ENCODE results near the gene CTIF. TPM values are rescaled to one million over a fixed set of nuclear protein-coding genes. Genes with fewer than 3 reads are reported as not detected.

The CTIF gene
- polyA plus RNA-seq, 1 of the 3 experiments (the other 2 are of a cell fraction) = 47.2 TPM

DNA sequence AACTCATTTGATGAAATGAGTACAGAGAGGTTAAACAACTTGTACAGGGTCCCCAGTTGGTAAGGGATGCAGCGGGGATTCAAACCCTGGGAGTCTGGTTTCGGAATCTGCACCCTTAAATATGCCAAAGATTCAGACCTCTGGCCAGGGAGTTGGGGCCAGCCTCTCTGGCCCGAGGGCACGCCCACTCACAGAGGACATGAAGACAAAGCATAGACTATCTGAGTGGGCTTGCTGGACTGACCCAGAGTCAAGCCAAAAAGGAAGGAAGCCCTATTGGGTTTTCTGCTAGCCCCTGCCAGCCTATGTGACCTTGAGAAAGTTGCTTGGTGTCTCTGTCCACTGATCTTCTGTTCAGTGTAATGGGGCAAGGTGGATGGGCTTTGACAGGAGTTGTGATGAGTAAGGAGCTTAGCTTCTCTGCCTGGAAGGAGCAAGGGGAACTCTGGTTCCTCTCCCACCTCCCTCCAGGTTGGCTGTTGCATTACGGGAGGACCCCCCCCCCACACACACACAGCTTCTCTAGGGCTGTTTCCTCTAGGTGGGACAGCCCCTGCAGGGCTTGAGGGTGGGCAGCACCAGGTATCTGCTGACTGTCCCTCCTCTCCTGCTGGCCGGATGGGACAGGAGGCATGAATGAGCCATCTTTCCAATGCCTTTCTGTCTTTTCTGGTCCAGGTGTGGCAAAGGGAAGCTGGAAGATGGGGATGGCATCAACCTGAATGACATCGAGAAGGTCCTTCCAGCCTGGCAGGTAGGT is 131.3 kb downstream of the CTIF start:
- H3K79me2 ChIP-seq (ENCODE audit: insufficient read depth) = peaks cover 9% of the 10 kb centered on the region; the same call in 1 of the 2 replicates
- H2AFZ ChIP-seq (ENCODE audit: low read depth) = no peak overlapping the region
- H3K27ac ChIP-seq (ENCODE audit: low read depth in 2 of 2, low read length in 1 of 2) = no peak overlapping the region
- H3K9ac ChIP-seq = no peak overlapping the region
- H3K4me3 ChIP-seq (ENCODE audit: low read depth in 2 of 2, low read length in 1 of 2) = peak overlapping the region in 1 of 2 experiments; percentile 6; a peak in 1 of 4 replicates
- no peaks in the 10 kb centered on the region; the same call in 1 of the 2 replicates for H4K20me1 ChIP-seq (ENCODE audit: insufficient read depth)
- H3K36me3 ChIP-seq (replicated peaks in 1 of 2; ENCODE audit: control insufficient read depth in 1 of 2, insufficient read depth in 2 of 2, low read length in 1 of 2) = peaks cover 34 to 59% of the 10 kb centered on the region in 2 experiments
- H3K27me3 ChIP-seq (ENCODE audit: insufficient read depth) = no peaks in the 10 kb centered on the region
- ChIA-PET POLR2A (no interaction called here), CTCF (interaction anchor here (12.2 kb wide), 1 partner anchor 196 kb away, joined by 174 read pairs; no protein-coding TSS in a partner anchor)
- 100% methylated on average over 4 of the region's 7 CpGs for WGBS (ENCODE audit: low lambda C conversion rate)
- H3K9me3 ChIP-seq = no peaks in the 10 kb centered on the region
- TF ChIP-seq, protein P1, sequence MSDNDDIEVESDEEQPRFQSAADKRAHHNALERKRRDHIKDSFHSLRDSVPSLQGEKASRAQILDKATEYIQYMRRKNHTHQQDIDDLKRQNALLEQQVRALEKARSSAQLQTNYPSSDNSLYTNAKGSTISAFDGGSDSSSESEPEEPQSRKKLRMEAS (IDR thresholded peaks at IDR 0.05; ENCODE audit: low read depth) = no peak
- TF ChIP-seq TEAD4 (IDR thresholded peaks at IDR 0.05; ENCODE audit: borderline replicate concordance, insufficient read depth) (no peak), GABPA (IDR thresholded peaks at IDR 0.05; ENCODE audit: low read depth) (no peak), JUND (IDR thresholded peaks at IDR 0.05) (no peak), TCF12 (IDR thresholded peaks at IDR 0.05) (no peak), RXRA (IDR thresholded peaks at IDR 0.05; ENCODE audit: borderline replicate concordance, low read depth) (no peak), NRF1 (IDR thresholded peaks at IDR 0.05; ENCODE audit: low read depth, low read length) (no peak), SMC3 (IDR thresholded peaks at IDR 0.05; ENCODE audit: low read depth, low read length) (no peak), CHD2 (IDR thresholded peaks at IDR 0.05; ENCODE audit: low read length, partially characterized antibody) (no peak), FOXJ3 (CRISPR knock-in tag; IDR thresholded peaks at IDR 0.05) (no peak), FOSL2 (IDR thresholded peaks at IDR 0.05; ENCODE audit: borderline replicate concordance, low read depth) (no peak)
- TF ChIP-seq, protein P2, sequence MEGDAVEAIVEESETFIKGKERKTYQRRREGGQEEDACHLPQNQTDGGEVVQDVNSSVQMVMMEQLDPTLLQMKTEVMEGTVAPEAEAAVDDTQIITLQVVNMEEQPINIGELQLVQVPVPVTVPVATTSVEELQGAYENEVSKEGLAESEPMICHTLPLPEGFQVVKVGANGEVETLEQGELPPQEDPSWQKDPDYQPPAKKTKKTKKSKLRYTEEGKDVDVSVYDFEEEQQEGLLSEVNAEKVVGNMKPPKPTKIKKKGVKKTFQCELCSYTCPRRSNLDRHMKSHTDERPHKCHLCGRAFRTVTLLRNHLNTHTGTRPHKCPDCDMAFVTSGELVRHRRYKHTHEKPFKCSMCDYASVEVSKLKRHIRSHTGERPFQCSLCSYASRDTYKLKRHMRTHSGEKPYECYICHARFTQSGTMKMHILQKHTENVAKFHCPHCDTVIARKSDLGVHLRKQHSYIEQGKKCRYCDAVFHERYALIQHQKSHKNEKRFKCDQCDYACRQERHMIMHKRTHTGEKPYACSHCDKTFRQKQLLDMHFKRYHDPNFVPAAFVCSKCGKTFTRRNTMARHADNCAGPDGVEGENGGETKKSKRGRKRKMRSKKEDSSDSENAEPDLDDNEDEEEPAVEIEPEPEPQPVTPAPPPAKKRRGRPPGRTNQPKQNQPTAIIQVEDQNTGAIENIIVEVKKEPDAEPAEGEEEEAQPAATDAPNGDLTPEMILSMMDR (IDR thresholded peaks at IDR 0.05) = no peak
- TF ChIP-seq, protein P3, sequence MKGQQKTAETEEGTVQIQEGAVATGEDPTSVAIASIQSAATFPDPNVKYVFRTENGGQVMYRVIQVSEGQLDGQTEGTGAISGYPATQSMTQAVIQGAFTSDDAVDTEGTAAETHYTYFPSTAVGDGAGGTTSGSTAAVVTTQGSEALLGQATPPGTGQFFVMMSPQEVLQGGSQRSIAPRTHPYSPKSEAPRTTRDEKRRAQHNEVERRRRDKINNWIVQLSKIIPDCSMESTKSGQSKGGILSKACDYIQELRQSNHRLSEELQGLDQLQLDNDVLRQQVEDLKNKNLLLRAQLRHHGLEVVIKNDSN (IDR thresholded peaks at IDR 0.05; ENCODE audit: borderline replicate concordance, low read depth) = no peak
- TF ChIP-seq, protein P4, sequence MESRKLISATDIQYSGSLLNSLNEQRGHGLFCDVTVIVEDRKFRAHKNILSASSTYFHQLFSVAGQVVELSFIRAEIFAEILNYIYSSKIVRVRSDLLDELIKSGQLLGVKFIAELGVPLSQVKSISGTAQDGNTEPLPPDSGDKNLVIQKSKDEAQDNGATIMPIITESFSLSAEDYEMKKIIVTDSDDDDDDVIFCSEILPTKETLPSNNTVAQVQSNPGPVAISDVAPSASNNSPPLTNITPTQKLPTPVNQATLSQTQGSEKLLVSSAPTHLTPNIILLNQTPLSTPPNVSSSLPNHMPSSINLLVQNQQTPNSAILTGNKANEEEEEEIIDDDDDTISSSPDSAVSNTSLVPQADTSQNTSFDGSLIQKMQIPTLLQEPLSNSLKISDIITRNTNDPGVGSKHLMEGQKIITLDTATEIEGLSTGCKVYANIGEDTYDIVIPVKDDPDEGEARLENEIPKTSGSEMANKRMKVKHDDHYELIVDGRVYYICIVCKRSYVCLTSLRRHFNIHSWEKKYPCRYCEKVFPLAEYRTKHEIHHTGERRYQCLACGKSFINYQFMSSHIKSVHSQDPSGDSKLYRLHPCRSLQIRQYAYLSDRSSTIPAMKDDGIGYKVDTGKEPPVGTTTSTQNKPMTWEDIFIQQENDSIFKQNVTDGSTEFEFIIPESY (IDR thresholded peaks at IDR 0.05; ENCODE audit: borderline replicate concordance, low read depth) = no peak
- TF ChIP-seq, protein P5, sequence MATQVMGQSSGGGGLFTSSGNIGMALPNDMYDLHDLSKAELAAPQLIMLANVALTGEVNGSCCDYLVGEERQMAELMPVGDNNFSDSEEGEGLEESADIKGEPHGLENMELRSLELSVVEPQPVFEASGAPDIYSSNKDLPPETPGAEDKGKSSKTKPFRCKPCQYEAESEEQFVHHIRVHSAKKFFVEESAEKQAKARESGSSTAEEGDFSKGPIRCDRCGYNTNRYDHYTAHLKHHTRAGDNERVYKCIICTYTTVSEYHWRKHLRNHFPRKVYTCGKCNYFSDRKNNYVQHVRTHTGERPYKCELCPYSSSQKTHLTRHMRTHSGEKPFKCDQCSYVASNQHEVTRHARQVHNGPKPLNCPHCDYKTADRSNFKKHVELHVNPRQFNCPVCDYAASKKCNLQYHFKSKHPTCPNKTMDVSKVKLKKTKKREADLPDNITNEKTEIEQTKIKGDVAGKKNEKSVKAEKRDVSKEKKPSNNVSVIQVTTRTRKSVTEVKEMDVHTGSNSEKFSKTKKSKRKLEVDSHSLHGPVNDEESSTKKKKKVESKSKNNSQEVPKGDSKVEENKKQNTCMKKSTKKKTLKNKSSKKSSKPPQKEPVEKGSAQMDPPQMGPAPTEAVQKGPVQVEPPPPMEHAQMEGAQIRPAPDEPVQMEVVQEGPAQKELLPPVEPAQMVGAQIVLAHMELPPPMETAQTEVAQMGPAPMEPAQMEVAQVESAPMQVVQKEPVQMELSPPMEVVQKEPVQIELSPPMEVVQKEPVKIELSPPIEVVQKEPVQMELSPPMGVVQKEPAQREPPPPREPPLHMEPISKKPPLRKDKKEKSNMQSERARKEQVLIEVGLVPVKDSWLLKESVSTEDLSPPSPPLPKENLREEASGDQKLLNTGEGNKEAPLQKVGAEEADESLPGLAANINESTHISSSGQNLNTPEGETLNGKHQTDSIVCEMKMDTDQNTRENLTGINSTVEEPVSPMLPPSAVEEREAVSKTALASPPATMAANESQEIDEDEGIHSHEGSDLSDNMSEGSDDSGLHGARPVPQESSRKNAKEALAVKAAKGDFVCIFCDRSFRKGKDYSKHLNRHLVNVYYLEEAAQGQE (IDR thresholded peaks at IDR 0.05; ENCODE audit: low read depth, low read length) = no peak
- H3F3A ChIP-seq (replicated peaks; ENCODE audit: insufficient read depth) = no peaks in the 10 kb centered on the region
- H3K4me1 ChIP-seq (ENCODE audit: control insufficient read depth in 1 of 2, insufficient read depth in 2 of 2, low read depth in 1 of 2, low read length in 1 of 2) = peaks cover 0 to 9% of the 10 kb centered on the region in 2 experiments; a peak in 1 of 4 replicates
- H3K4me2 ChIP-seq = no peak overlapping the region
- DNase-seq = no peak
- no peaks in the 10 kb centered on the region for H3K9me2 ChIP-seq

Measured in SK-N-SH (cell line).